GDM1 (cell line): Measurements from ENCODE around the gene SLC13A4.

Source experiments
- DNase-seq: peaks from one replicate; lab custom pipeline; 2025; lab: John Stamatoyannopoulos, UW

Gene SLC13A4

GRCh38 chr7:135719688-135720087 lies 8.3 kb downstream of the SLC13A4 start:
- DNase-seq = no peak

- DNase-seq = no peak
Observed at GRCh38 chr7:135718794-135719437, 9.1 kb downstream of the SLC13A4 start.

- DNase-seq = no peak
Observed at GRCh38 chr7:135718219-135718618, 9.8 kb downstream of the SLC13A4 start.

DNA sequence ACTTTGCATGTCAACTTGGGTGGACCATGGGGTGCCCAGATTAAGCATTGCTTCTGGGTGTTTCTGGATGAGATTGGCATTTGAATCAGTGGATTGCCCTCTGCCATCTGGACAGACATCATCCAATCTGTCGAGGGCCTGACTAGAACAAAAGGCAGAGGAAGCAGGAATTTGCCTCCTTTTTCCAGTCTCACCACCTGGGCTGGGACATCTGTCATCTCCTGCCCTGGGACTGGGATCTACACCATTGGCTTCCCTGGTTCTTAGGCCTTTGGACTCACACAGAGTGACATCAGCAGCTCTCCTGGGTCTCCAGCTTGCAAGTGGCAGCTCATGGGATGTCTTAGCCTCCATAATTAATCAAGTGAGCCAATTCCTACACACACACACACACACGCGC lies 10.3 kb downstream of the SLC13A4 start:
- DNase-seq = no peak

DNA sequence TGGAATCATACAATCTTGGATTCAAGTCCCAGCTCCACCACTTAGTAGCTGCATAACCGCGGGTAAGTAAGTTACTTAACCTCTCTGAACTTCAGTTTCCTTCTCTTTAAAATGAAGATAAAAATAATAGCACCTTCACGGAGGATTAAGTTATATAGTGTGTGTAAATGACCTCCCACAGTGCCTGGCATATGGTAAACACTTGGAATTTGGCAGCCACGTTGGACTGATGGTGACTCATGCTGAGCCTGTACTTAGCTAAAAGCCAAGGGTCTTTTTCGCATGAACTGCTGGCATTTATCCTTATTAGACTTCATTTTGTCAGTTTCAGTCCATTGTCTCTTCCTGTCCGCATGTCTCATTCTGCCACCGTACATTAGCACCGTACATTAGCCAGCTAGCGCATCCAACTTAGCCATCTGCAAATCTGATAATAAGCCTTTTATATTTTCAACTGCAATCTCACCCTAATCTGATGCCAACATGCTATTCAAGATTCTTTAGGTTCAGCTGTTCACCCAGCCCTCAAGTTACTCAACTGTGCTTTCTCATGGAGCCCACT lies 11.2 kb downstream of the SLC13A4 start:
- DNase-seq = no peak

GRCh38 chr7:135715673-135716072 lies 12.3 kb downstream of the SLC13A4 start:
- DNase-seq = no peak

DNA sequence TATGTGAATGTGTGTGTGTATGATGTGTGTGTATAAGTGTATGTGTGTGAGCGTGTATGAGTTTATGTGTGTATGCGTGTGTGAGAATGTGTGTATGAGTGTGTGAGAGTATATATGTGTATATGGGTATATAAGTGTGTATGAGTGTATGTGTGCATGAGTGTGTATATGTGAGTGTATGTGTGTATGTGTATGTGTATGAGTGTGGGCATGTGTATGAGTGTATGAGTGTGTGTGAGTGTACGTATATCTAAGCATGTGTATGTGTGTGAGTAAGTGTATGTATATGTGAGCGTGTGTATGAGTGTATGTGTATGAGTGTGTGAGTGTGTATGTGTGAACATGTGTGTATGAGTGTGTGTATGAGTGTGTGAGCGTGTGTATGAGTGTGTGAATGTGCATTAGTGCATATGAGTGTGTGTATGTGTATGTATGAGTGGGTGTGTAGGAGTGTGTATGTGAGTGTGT lies 12.9 kb downstream of the SLC13A4 start:
- no peak for DNase-seq

DNA sequence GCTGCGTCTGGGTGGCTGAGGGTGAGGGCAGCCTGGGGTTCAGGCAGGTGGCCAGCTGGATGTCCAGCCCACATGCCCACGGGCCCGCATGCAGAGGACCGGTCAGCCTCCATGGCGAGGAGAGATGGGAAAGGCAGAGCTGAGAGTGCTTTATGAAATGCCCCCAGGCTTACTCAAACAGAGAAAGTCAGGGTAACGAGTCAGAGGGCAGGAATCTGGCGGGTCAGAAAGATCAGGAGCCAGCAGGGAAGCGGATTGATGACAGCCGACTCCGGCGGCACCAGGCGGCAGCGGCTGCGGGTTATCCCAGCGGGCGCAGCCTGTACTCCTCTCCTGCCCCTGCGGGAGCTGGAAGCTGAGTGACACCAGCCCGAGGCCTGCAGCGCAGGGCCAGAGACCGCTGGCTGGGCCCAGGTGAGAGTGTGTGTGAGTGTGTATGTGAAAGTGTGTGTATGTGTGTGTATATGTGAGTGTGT lies 13.4 kb downstream of the SLC13A4 start:
- DNase-seq = no peak

DNA sequence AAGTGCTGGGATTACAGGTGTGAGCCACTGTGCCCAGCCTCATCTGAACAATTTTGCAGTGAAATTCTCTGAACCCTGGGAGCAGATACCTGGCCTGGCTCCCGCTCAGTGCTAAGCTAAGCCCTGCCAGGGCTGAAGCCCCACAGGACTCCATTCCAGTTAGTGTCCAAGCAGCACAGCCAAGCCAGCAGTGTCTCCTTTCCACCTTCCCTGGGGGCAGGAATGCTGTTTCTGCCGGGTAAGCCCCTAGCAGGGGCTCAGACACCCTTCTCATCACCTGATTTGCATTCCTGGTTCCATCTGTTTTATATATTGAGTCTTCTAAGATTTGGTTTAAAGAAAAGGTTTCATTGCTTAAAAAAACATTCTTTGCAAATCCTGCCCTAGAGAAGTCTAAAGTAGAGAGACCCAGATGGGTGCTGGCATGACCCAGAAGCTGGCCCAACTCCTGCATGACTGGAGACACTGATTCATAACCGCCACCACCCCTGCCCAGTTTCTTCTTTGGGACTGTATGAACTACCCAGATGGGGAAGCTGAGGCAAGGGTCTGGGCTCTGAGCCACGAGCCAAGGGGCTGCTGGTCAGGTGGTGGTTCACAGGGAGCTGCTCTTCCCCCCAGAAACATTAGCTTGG lies 14.0 kb downstream of the SLC13A4 start:
- no peak for DNase-seq

GRCh38 chr7:135712796-135713195 lies 15.2 kb downstream of the SLC13A4 start:
- no peak for DNase-seq

GRCh38 chr7:135712182-135712782 lies 15.7 kb downstream of the SLC13A4 start:
- DNase-seq = no peak

DNA sequence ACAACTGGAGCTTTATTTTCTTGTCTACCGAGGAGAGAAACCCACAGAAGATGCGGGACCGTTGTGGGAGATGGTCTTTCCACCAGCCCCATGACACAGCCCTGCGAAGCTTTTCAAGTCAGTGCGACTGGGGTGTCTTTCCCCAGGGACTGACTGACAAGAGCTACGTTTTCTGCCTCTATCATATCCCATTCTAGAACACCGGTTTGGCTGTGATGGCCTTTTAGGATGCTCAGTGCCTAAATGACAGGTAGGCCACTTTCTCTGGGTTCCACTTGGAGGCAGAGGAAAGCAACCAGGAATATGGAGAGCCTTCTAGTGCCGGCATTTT lies 16.9 kb downstream of the SLC13A4 start:
- DNase-seq = no peak

- DNase-seq = no peak
Observed at GRCh38 chr7:135710417-135711138, 17.4 kb downstream of the SLC13A4 start.

GRCh38 chr7:135709508-135709907 lies 18.5 kb downstream of the SLC13A4 start:
- no peak for DNase-seq

DNA sequence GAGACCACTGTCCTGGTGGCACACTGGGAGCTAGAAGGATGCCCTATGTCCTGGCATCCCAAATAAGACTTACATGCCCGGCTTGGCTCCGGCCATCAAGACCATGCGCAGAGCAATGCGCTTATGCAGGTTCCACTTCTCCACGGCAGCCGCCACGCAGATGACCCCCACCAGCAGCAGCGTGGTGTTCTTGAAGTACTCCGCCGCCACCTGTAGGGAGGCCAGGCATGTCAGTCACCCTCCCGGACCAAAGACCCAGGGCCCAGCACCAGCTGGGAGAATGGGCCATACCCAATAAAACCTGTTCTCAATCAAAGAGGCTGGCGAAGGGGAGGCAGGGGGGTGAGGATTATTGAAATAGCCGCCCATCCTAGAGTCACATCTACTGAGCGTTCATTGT lies 19.9 kb downstream of the SLC13A4 start:
- no peak for DNase-seq

DNA sequence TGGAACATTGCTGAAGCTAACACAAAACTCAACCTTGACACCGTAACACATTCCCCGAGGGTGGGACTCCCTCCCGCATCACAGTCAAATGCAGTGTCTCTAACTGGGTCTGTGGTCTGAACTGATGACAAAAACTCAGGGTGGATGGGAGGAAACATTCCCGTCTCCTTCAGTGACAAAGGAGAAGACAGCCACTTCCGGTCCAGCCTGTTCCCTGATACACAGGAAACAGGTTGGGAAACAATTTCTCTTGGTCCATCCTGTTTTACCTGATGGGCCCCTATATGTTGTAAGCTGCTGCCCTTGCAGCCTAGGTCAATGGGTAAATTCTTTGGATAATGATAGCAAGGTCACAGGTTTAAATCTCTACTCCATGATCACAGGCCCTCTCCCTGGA lies 20.4 kb downstream of the SLC13A4 start:
- no peak for DNase-seq

DNA sequence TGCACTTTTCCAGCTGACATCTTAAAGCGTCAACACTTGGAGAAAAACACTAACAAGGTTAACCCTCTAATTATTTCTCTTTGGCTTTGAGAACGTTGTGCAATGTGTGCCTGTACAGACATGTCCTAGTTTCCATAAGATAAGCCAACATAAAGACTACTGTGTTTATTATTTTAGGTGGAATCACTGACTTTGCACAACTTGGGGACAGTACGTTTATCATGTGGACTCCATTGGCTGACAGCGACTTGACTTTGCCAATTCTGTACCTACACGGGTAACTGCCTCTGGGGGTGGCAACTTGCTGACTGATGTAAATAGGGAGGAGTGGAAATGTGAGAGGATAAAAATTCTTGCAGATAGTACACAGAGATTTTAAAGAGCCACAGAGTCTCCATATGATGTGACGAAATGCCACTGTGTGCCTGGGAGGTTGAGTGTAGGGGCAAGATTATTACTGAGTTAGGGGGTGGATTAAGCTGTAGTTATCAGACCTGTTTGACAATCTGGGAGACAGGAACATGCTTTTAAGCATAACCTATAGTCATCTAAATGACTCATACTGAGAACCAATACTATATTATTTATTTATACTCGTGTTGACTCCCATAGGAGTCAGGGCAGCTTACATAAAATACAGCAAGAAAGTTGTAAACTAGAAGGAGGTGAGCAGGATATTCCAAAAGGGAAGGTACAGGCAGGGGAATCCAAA lies 21.0 kb downstream of the SLC13A4 start:
- DNase-seq = no peak

DNA sequence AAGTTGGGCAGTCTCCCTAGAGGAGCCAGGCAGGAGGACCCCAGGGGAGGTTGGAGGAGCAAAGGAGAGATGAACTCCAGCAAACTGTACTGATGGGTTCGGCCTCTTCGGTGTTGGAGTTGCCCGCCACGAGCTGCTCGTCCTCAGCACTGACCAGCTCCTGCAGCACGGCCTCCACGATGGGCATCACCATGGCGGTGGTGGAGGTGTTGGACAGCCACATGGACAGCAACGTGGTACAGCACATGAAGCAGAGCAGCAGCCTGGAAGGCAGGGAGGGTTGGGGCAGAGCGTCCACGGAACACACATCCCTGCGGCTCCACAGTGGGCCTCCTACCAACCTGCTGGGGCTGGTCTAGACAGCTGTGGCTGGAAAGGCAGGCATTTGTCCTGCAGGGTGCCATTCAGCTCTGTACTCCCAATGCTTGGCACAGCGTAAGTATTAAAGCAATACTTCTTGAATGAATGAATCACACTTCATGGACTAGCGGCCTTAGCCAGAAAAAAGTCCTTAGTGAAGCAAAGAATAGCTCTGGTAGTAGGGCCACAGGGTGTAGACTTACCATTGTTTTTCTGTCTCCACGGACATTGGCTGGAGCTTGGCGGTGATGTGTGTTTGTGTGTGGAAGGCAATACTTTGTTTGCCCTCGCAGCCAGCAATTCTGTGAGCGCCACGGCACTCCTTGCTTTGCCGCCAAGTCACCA lies 21.8 kb downstream of the SLC13A4 start:
- DNase-seq = no peak

GRCh38 chr7:135704698-135705097 lies 23.3 kb downstream of the SLC13A4 start:
- no peak for DNase-seq

DNA sequence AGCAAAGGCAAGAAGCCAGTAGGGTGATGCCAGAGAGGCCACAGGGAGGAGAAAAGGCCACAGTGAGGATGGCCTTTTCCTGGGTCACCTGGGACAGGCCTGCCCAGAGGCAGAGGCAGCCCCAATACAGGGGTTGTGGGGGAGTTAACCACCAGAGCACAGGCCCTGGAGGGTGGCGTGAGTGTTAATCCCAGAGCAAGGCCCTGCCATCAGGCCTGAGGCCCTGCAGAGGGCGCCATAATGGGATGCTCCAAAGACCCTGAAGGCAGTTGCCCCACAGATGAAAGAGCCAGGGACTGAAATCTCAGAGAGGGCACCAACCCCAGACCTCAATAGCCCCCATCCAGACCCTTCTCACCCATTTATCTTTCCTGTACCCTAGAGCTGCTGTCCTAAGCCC lies 23.9 kb downstream of the SLC13A4 start:
- DNase-seq = no peak
